GM21576 (cell line): Measurements from ENCODE around the gene ZDHHC3.

Experiments
- ATAC-seq: cut with Tn5 transposase; IDR thresholded peaks from one replicate; pipeline ENCODE4 v1.9.1; 2021; ENCODE audit warnings: mild to moderate bottlenecking, moderate library complexity; ENCODE audit not compliant: unreplicated experiment

ZDHHC3 gene

GRCh38 chr3:44976002-44976815 lies at the start of gene ZDHHC3, which contains the start of gene EXOSC7:
Gene ZDHHC3 (minus strand): TSS chr3:44976174. CDS start chr3:44959436, 16,738 bp downstream.
Gene EXOSC7 (plus strand): TSS chr3:44976244. CDS start chr3:44976278, 34 bp downstream.
- ATAC-seq = peak; percentile 78

GRCh38 chr3:45024542-45025255 lies 48.7 kb upstream of the ZDHHC3 start:
- no peak for ATAC-seq

- ATAC-seq = no peak
Observed at GRCh38 chr3:45023675-45024074, 47.7 kb upstream of the ZDHHC3 start.

- no peak for ATAC-seq
Observed at GRCh38 chr3:45021524-45022297, 45.7 kb upstream of the ZDHHC3 start.

- ATAC-seq = no peak
Observed at GRCh38 chr3:45020534-45020933, 44.6 kb upstream of the ZDHHC3 start.

- no peak for ATAC-seq
Observed at GRCh38 chr3:45017821-45018220, 41.8 kb upstream of the ZDHHC3 start.

GRCh38 chr3:45016916-45017315 lies 40.9 kb upstream of the ZDHHC3 start:
- ATAC-seq = no peak

- no peak for ATAC-seq
Observed at GRCh38 chr3:45012577-45012976, 36.6 kb upstream of the ZDHHC3 start.

GRCh38 chr3:45011756-45012508 lies 36.0 kb upstream of the ZDHHC3 start:
- ATAC-seq = peak; percentile 46

- ATAC-seq = no peak
Observed at GRCh38 chr3:45010811-45011333, 34.9 kb upstream of the ZDHHC3 start.

- no peak for ATAC-seq
Observed at GRCh38 chr3:45009868-45010267, 33.9 kb upstream of the ZDHHC3 start.

GRCh38 chr3:45008117-45008516 lies 32.1 kb upstream of the ZDHHC3 start:
- ATAC-seq = no peak

- no peak for ATAC-seq
Observed at GRCh38 chr3:45007091-45007490, 31.1 kb upstream of the ZDHHC3 start.

- no peak for ATAC-seq
Observed at GRCh38 chr3:45003859-45004258, 27.9 kb upstream of the ZDHHC3 start.

- no peak for ATAC-seq
Observed at GRCh38 chr3:45003406-45003805, 27.4 kb upstream of the ZDHHC3 start.

GRCh38 chr3:45002720-45003119 lies 26.7 kb upstream of the ZDHHC3 start:
- no peak for ATAC-seq

GRCh38 chr3:45002139-45002660 lies 26.2 kb upstream of the ZDHHC3 start:
- no peak for ATAC-seq

- no peak for ATAC-seq
Observed at GRCh38 chr3:45001738-45002137, 25.8 kb upstream of the ZDHHC3 start.

- no peak for ATAC-seq
Observed at GRCh38 chr3:45000823-45001222, 24.8 kb upstream of the ZDHHC3 start.

- no peak for ATAC-seq
Observed at GRCh38 chr3:44999782-45000181, 23.8 kb upstream of the ZDHHC3 start.
